Muscle layer of colon (tissue), 2 donors: Measurements from ENCODE around the gene IL34.

Experiments
- H3K27ac ChIP-seq: one replicate; pipeline ENCODE4 v1.7.0; 2013; ENCODE audit warnings: low read depth, mild to moderate bottlenecking, low read length, moderate library complexity
- H3K27me3 ChIP-seq, 2 donors: one replicate each; pipeline ENCODE4 v1.7.0; 2013; ENCODE audit warnings: low read length in 2 of 2, mild to moderate bottlenecking in 2 of 2; ENCODE audit not compliant: insufficient read depth in 2 of 2, control insufficient read depth in 1 of 2
- H3K36me3 ChIP-seq: one replicate; pipeline ENCODE4 v1.7.0; 2013; ENCODE audit warnings: mild to moderate bottlenecking, low read length; ENCODE audit not compliant: insufficient read depth
- H3K4me1 ChIP-seq: one replicate; pipeline ENCODE4 v1.7.0; 2013; ENCODE audit warnings: mild to moderate bottlenecking, low read length; ENCODE audit not compliant: insufficient read depth
- H3K4me3 ChIP-seq, 2 donors: one replicate each; pipeline ENCODE4 v1.7.0; 2013; ENCODE audit warnings: low read length in 2 of 2, low read depth in 1 of 2, mild to moderate bottlenecking in 1 of 2, moderate library complexity in 1 of 2
- H3K9ac ChIP-seq: one replicate; pipeline ENCODE4 v1.7.0; 2013; ENCODE audit warnings: low read length
- H3K9me3 ChIP-seq: one replicate; pipeline ENCODE4 v1.7.0; 2013; ENCODE audit warnings: mild to moderate bottlenecking, low read length
- donor health status: abdominal sarcoma.
- donor health status: Adenocarcinoma of cecum.

Gene IL34

DNA sequence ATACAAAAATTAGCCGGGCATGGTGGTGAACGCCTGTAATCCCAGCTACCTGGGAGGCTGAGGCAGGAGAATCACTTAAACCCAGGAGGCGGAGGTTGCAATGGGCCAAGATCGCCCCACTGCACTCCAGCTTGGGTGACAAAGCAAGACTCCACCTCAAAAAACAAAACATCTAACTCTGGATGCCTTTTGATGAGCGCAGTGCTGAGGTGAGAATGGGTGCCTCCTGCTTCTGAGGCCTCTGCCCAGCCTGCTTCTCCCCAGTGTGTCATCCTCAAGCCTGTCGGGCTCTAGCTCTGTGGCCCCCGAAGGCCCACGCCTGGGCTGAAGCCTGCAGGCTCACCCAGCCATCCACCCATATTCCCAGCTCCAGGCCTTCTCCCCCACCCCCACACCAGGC, 50.0 kb downstream of the IL34 start:
- Histone ChIP-seq H3K36me3 (no peaks in the 10 kb centered on the region), H3K4me1 (peaks cover 94% of the 10 kb centered on the region)

DNA sequence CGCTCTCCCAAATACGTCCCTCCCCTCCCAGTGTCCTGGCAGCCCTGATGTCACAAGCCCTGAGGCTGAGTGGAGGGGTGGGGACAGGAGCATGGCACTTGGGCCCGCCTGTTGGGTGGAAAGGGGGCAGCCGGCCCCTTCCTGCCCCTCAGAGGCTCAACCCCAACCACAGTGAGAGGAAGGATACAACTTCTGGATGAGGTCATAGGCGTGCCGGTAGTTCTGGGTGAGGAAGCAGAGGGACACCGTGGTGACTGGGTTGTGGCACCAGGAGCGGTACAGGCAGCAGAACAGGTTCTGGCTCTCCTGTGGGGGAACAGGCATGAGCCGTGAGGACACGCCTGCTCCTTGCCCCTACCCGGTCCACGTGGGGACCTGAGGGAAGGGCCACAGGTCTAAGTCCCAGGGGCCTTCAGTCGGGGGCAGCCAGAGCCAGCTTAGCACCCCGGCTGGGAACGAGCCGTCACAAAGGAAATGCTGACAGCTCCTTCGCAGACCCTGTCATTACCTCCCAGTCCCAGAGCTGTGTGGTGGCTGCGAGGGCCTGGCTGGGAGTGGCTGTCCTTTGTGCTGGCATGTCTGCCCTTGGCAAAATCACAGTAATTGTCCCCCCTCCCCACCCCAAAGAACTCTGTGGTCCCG, 50.7 kb downstream of the IL34 start:
- Histone ChIP-seq H3K4me3 (no peak overlapping the region), H3K36me3 (no peaks in the 10 kb centered on the region), H3K9me3 (no peaks in the 10 kb centered on the region), H3K9ac (no peak overlapping the region), H3K27me3 (no peaks in the 10 kb centered on the region), H3K4me1 (peaks cover 94% of the 10 kb centered on the region), H3K27ac (peak overlapping the region; percentile 62)

More for the DNA sequence above, 50.0 kb downstream of the IL34 start:
- Histone ChIP-seq H3K9ac (no peak overlapping the region), H3K27ac (peak overlapping the region; percentile 62), H3K27me3 (no peaks in the 10 kb centered on the region), H3K9me3 (no peaks in the 10 kb centered on the region), H3K4me3 (no peak overlapping the region)

DNA sequence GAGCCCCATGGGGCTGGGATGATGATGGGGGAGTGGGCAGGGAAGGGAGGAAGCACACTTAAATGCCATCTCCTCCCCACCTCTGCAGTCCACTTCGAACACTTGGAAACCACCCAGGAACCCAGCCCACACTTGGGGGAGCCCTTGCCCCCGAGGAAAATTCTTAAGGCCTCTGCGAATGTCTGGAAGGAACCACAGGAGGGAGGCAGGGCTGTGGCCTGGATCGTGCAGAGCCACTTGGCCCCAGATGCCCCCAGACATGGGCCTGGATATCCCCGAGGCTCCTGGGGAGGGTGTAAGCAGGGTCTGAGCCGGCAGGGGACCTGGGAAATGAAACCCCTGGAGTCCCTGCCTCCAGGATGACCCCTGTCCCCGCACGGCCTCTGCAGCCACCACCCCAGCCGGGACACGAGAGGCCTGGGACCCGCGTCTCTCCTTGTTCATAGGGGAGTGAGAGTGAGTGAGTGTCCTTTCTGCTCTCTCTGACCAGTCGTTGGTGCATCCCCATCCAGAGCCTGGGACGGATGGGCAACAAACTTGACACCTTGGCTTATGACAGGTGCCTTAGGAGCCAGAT, 51.3 kb downstream of the IL34 start:
- Histone ChIP-seq H3K36me3 (no peaks in the 10 kb centered on the region), H3K4me3 (no peak overlapping the region), H3K27me3 (no peaks in the 10 kb centered on the region), H3K4me1 (peaks cover 94% of the 10 kb centered on the region), H3K9ac (no peak overlapping the region), H3K27ac (peak overlapping the region; percentile 62), H3K9me3 (no peaks in the 10 kb centered on the region)

DNA sequence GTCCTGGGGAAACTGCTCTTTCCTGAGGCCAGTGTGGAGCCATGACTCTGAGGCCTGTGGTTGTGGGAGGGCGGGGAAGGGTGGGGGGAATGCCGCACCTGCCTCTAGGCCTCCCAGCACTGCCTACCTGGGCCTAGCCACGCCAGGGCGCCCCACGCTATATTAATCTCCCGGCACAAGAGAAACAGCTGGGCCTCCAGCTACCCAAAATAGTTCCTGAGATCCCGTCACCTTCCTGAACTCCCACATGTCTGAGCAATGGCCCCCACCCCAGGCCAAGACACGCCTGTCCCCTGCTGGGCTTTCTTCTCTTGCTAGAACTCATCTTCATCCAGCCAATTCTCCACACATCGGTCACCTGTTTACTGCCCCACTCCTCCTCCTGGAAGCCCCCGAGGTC, 52.5 kb downstream of the IL34 start:
- Histone ChIP-seq H3K9me3 (no peaks in the 10 kb centered on the region), H3K4me3 (no peak overlapping the region), H3K27me3 (no peaks in the 10 kb centered on the region), H3K4me1 (peaks cover 94% of the 10 kb centered on the region), H3K27ac (peak overlapping the region; percentile 10), H3K36me3 (no peaks in the 10 kb centered on the region), H3K9ac (no peak overlapping the region)

DNA sequence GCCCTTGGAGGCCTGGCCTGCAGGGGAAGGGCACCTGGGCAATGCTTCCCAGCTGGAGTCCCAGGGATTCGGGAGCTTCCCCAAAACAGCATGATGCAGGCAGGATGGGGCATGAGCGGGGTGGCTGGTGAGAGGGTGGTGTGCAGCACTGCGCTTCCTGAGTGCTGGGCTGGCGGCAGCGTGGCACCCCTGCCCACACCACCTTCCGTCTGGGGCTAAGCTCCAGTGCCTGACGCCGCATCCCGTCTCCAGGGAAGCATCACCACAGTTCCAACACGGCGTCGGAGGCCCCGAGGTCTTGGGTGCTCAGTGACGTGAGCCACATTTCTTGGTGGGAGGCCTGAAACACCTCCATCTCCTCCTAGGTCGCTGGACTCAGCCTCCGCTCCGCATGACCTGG, 53.3 kb downstream of the IL34 start:
- Histone ChIP-seq H3K4me3 (no peak overlapping the region), H3K27ac (peak overlapping the region; percentile 5), H3K9ac (no peak overlapping the region), H3K9me3 (no peaks in the 10 kb centered on the region), H3K36me3 (no peaks in the 10 kb centered on the region), H3K4me1 (peaks cover 94% of the 10 kb centered on the region), H3K27me3 (no peaks in the 10 kb centered on the region)

DNA sequence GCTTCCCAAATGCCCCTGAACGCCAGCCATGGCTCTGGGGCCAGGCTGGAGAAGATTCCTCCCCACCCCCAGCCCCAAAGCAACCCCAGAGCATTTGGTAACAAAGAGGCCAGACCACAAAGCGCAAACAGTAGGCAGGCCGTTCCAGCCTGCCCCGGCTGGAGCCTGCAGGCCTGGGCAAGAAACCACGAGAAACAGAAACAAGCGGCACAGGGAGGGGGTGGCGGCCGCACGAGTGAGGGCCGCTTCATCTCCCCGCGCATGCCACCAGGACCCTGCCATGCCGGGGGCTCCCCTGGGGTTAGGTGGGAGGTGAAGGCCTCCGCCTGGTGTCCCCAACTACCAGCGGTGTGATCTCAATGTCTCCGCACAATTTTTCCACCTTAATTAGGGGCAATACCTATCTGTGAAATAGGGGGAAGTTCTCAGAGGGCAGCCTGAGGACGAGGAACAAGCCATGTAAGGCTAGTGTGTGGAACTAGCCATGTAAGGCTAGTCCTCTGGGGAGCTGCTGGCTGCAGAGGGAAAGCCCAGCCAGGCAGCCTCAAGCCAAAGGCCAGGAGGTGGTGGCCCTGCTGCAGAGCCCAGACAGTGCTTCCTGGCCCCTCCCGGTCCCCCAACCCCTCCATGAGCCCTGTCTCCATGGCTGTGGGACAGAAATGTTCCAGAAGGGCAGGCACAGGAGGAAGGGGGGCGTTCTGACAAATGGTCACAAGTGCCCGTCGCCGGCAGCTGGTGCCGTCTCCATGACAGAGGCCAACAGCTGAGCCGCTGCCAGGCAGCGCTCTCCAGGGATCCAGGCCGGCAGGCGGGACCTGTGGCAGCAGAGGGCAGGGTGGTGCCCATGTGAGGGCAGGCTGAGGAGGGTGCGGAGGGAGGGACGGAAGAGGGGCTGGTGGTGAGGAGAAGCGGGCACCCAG, 54.0 kb downstream of the IL34 start:
- H3K9me3 ChIP-seq, result no peaks in the 10 kb centered on the region
- H3K27me3 ChIP-seq, result no peaks in the 10 kb centered on the region
- peak overlapping the region; percentile 5 for H3K27ac ChIP-seq
- H3K4me1 ChIP-seq, result peaks cover 94% of the 10 kb centered on the region
- H3K4me3 ChIP-seq, result no peak overlapping the region
- H3K9ac ChIP-seq, result no peak overlapping the region
- H3K36me3 ChIP-seq, result no peaks in the 10 kb centered on the region

DNA sequence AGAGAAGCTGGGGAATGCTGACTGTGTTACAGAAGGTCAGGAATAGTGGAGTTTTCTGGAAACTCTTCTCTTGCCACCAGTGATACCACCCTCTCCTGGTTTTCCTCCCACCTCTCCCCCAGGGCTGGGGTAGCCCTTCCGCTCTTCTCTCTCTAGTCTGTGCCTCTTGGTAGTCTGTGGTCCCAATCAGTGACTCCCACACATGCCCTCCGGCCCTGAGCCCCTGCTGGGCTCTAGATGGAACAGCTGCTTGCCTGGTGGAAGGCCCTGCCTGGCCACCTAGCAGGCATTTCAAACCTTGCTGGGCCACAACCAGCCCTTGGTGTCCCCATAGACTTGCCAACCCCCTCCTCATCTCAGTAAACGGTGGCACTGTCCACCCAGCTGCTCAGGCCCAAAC, 54.7 kb downstream of the IL34 start:
- H3K9me3 ChIP-seq, result no peaks in the 10 kb centered on the region
- H3K27ac ChIP-seq, result peak overlapping the region; percentile 90
- no peaks in the 10 kb centered on the region for H3K36me3 ChIP-seq
- peaks cover 92% of the 10 kb centered on the region for H3K4me1 ChIP-seq
- H3K27me3 ChIP-seq, result no peaks in the 10 kb centered on the region
- no peak overlapping the region for H3K4me3 ChIP-seq
- no peak overlapping the region for H3K9ac ChIP-seq

DNA sequence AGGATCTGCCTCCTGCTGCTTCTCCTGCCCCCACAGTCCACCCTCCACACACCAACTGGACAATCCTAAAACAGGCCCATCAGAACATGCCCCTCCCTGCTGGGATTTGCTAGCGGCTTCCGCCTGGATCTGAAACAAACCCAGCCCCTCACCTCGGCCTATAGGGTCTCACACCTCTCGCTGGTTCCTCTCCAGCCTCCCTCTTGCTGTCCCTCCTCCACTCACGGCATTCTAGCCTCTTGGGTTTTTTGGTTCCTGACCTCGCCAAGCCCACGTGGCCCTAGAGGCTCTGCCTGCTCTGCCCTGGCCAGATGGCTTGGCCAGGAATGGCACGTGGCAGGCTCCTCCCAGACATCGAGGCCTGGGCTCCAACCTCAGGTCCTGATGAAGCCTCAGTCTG, 55.2 kb downstream of the IL34 start:
- Histone ChIP-seq H3K4me1 (peaks cover 92% of the 10 kb centered on the region), H3K4me3 (peak overlapping the region in 1 of 2 donors; percentile 12), H3K27ac (peak overlapping the region; percentile 90), H3K36me3 (no peaks in the 10 kb centered on the region), H3K27me3 (no peaks in the 10 kb centered on the region), H3K9me3 (no peaks in the 10 kb centered on the region), H3K9ac (peak overlapping the region; percentile 58)

DNA sequence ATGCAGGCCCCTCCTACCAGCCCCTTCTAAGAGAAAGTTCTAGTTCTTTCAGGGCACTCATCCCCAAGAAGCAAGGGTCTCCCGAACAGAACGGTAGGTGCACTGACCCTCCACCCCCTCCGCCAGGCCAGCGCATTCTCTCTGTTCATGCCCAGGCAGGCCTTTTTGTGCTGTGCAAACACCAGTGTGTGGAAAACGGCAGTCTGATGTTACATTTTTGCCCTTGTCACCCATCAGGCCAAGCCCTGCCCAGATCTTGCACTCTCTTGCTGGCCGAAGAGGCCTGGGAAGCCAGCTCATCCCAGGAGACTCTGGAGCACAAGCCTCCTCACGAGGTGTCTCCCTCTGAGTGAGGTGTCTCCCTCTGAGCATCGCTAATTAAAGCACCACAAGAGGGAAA, 55.6 kb downstream of the IL34 start:
- peak overlapping the region; percentile 90 for H3K27ac ChIP-seq
- H3K9ac ChIP-seq, result peak overlapping the region; percentile 58
- H3K9me3 ChIP-seq, result no peaks in the 10 kb centered on the region
- peak overlapping the region; percentile 12 to 14 for H3K4me3 ChIP-seq
- peaks cover 92% of the 10 kb centered on the region for H3K4me1 ChIP-seq
- no peaks in the 10 kb centered on the region for H3K36me3 ChIP-seq
- no peaks in the 10 kb centered on the region for H3K27me3 ChIP-seq

DNA sequence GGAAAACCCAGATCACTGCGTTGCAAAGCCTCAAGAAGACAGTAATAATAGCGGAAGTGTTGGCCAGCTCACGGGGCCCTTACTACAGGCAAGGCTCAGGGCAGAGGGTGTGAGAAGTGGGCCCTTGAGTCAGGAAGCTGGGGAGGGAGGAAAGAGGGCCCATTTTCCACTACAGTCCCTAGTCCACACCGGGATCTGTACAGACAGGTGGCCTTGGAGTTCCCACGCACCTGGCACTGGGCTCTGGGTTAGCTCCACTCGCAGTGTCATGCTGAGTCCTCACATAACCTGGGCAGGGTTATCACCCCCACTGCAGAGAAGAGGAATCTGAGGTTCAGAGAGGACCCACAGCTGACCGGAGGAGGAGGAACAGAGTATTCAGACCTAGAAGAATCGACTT, 56.3 kb downstream of the IL34 start:
- Histone ChIP-seq H3K4me3 (peak overlapping the region in 1 of 2 donors; percentile 12), H3K27me3 (no peaks in the 10 kb centered on the region), H3K36me3 (no peaks in the 10 kb centered on the region), H3K9ac (peak overlapping the region; percentile 58), H3K9me3 (no peaks in the 10 kb centered on the region), H3K27ac (peak overlapping the region; percentile 90), H3K4me1 (peaks cover 92% of the 10 kb centered on the region)

DNA sequence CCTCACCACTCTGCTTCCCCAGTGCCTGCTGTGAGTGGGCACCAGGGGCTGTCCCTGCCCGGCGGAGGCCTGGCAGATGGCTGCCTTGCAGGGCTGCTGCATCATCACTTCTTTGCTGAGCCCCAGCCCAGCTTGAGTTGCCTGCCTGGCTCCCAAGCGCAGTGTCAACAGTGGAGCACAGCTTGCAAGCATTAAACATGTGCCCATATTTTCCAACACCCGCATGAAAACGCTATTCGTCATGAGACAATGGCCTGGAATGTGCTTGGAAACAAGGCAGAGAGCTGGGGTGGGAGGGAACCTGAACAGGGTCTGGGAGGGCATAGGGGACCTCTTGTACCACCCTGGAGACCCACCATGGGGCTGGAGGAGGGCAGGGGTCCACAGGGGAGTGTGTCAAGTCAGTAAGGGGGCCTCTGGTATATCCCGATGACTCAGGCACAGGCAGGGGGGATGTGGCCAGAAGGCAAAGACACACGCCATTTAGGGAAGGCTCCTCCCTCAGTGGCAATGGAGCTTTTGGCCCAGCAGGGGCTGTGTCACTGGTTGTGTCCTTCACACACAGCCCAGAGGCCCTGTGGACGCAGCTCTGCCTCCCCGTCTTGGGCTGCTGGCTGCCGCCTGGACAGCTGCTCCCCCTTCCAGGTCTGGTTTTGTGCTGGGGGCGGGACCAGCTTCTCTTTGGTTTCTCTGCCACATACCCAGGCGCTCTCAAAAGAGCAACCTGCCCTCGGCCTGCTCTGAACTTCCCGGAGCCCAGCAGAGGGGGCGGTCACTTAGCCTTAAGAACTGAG, 56.9 kb downstream of the IL34 start:
- peak overlapping the region; percentile 90 for H3K27ac ChIP-seq
- H3K9ac ChIP-seq, result peak overlapping the region; percentile 58
- no peaks in the 10 kb centered on the region for H3K9me3 ChIP-seq
- peaks cover 92% of the 10 kb centered on the region for H3K4me1 ChIP-seq
- H3K36me3 ChIP-seq, result no peaks in the 10 kb centered on the region
- peak overlapping the region in 1 of 2 donors; percentile 12 for H3K4me3 ChIP-seq
- no peaks in the 10 kb centered on the region for H3K27me3 ChIP-seq
